Naive thymus-derived CD4-positive, alpha-beta T cell (primary cell): ENCODE data around the gene FOXO3. TPM values are rescaled to one million over a fixed set of nuclear protein-coding genes. Genes with fewer than 3 reads are reported as not detected.

Experiments used
- ATAC-seq: fragments of 150-1000 bp; cut with Tn5 transposase; 2 replicates; pipeline ENCODE4 v1.10.0; 2021; ENCODE audit warnings: mild to moderate bottlenecking, moderate library complexity
- CTCF ChIA-PET: fragments of 350-600 bp; sonication (Branson Sonifier 250); formaldehyde crosslinking; loops from one replicate; lab custom pipeline; 2021; ENCODE audit warnings: antibody characterized with exemption; lab: Charles Lee
- POLR2A ChIA-PET: fragments of 350-600 bp; sonication (Branson Sonifier 250); formaldehyde crosslinking; loops from one replicate; lab custom pipeline; 2021; ENCODE audit warnings: antibody characterized with exemption, inconsistent platforms; lab: Charles Lee
- DNase-seq, 9 donors: peaks; one replicate each; pipeline versions ENCODE4 v3.0.0 to v3.0.0-alpha.2; 2020 to 2022; ENCODE audit warnings: mixed read lengths in 1 of 9
- H3K27ac ChIP-seq: one replicate; pipeline ENCODE4 v1.7.0; 2013; ENCODE audit warnings: mild to moderate bottlenecking, low read depth, low read length, moderate library complexity
- H3K27me3 ChIP-seq, 2 donors: one replicate each; pipeline ENCODE4 v1.7.0; 2013; ENCODE audit warnings: low read length in 2 of 2, mild to moderate bottlenecking in 2 of 2, moderate library complexity in 2 of 2; ENCODE audit not compliant: control insufficient read depth in 2 of 2, insufficient read depth in 2 of 2
- H3K36me3 ChIP-seq, 3 experiments: 1 replicate in 2 of 3; 2 replicates in 1 of 3; pipeline ENCODE4 v1.7.0; 2013; ENCODE audit warnings: low read length in 3 of 3, mild to moderate bottlenecking in 3 of 3, moderate library complexity in 1 of 3; ENCODE audit not compliant: insufficient read depth in 3 of 3, control insufficient read depth in 2 of 3
- H3K4me1 ChIP-seq, 2 donors: one replicate each; pipeline ENCODE4 v1.7.0; 2013; ENCODE audit warnings: low read length in 2 of 2, mild to moderate bottlenecking in 2 of 2, moderate library complexity in 1 of 2; ENCODE audit not compliant: control insufficient read depth in 2 of 2, insufficient read depth in 2 of 2
- H3K4me3 ChIP-seq: 2 replicates; pipeline ENCODE4 v1.7.0; 2013; ENCODE audit warnings: mild to moderate bottlenecking, low read length
- H3K9me3 ChIP-seq, 3 experiments: 1 replicate in 2 of 3; 2 replicates in 1 of 3; pipeline ENCODE4 v1.7.0; 2013; ENCODE audit warnings: low read length in 3 of 3; ENCODE audit not compliant: control insufficient read depth in 2 of 3
- H3K27ac Mint-ChIP-seq, 9 donors: one replicate each; pipeline ENCODE4 v1.8.0; 2020 to 2022; ENCODE audit warnings: mixed read lengths in 9 of 9, mild to moderate bottlenecking in 8 of 9, moderate library complexity in 5 of 9, inconsistent platforms in 2 of 9
- H3K27me3 Mint-ChIP-seq, 5 donors: one replicate each; pipeline ENCODE4 v1.8.0; 2021 to 2022; ENCODE audit warnings: mixed read lengths in 5 of 5, mild to moderate bottlenecking in 1 of 5
- H3K36me3 Mint-ChIP-seq, 5 donors: one replicate each; pipeline ENCODE4 v1.8.0; 2020 to 2022; ENCODE audit warnings: mixed read lengths in 5 of 5, mild to moderate bottlenecking in 3 of 5, inconsistent platforms in 1 of 5
- H3K4me1 Mint-ChIP-seq, 7 donors: one replicate each; pipeline ENCODE4 v1.8.0; 2020 to 2022; ENCODE audit warnings: mixed read lengths in 7 of 7, mild to moderate bottlenecking in 3 of 7, inconsistent platforms in 1 of 7
- H3K4me3 Mint-ChIP-seq, 10 donors: one replicate each; pipeline ENCODE4 v1.8.0; 2020 to 2022; ENCODE audit warnings: mild to moderate bottlenecking in 10 of 10, mixed read lengths in 10 of 10, moderate library complexity in 6 of 10, inconsistent platforms in 2 of 10
- H3K9me3 Mint-ChIP-seq, 11 donors: one replicate each; pipeline ENCODE4 v1.8.0; 2020 to 2022; ENCODE audit warnings: mixed read lengths in 11 of 11, mild to moderate bottlenecking in 4 of 11, inconsistent platforms in 1 of 11, moderate library complexity in 1 of 11
- intact Hi-C, 2 donors: fragments of 100-400 bp; cut with micrococcal nuclease; formaldehyde crosslinking; loops; one replicate each; pipeline ENCODE4 v1.15.1; 2023
- polyA plus RNA-seq, 2 donors: library from polyadenylated mRNA; unstranded; fragments of 300-500 nt; fragmentation: Illumina TruSeq; gene quantifications; one replicate each; pipeline ENCODE4 v1.2.3, GENCODE V29; 2021
- total RNA-seq, 6 experiments: library from RNA in 5 of 6; stranded (reverse) in 5 of 6; gene quantifications; 1 replicate in 5 of 6; 2 replicates in 1 of 6; pipeline ENCODE4 v1.2.3 and lab custom pipeline; 2021 to 2026

The FOXO3 gene
- total and polyA plus RNA-seq, 7 experiments from 2014 or later = 11.6 to 39.5 (median 20.5) TPM

- Histone ChIP-seq H3K4me3 (no peak overlapping the region), H3K27ac (no peak overlapping the region), H3K9me3 (no peaks in the 10 kb centered on the region), H3K27me3 (no peaks in the 10 kb centered on the region), H3K36me3 (peaks cover 0 to 13% (median 4%) of the 10 kb centered on the region in 3 experiments), H3K4me1 (peaks cover 25 to 29% of the 10 kb centered on the region in 2 donors)
- peaks cover 34 to 73% (median 61%) of the 10 kb centered on the region in 7 donors for H3K4me1 Mint-ChIP-seq
- H3K36me3 Mint-ChIP-seq = peaks cover 4 to 37% (median 21%) of the 10 kb centered on the region in 5 donors
- no peak for DNase-seq
- ChIA-PET CTCF (no interaction called here), POLR2A (interaction anchor here (1.5 kb wide), 1 partner anchor 9 kb away, joined by 4 read pairs; no protein-coding TSS in a partner anchor)
- H3K4me3 Mint-ChIP-seq = peak overlapping the region in 2 of 10 donors; percentile 19 to 49
- no peaks in the 10 kb centered on the region for H3K9me3 Mint-ChIP-seq
- H3K27ac Mint-ChIP-seq = no peak overlapping the region
- peaks cover 0 to 23% (median 0%) of the 10 kb centered on the region in 5 donors for H3K27me3 Mint-ChIP-seq
- intact Hi-C loops = no loop called here
- ATAC-seq = no peak
These were observed 8.0 kb downstream of the FOXO3 start for GRCh38 chr6:108568551-108569305.

- ChIA-PET CTCF (interaction anchor here (0.7 kb wide), 1 partner anchor 28 kb away, joined by 3 read pairs; no protein-coding TSS in a partner anchor), POLR2A (interaction anchor here (0.6 to 1.6 kb wide), 2 partner anchors 11 to 28 kb away, joined by 4 to 5 read pairs; no protein-coding TSS in a partner anchor)
- Mint-ChIP-seq H3K9me3 (no peaks in the 10 kb centered on the region), H3K4me1 (peaks cover 24 to 71% (median 60%) of the 10 kb centered on the region in 7 donors), H3K36me3 (peaks cover 4 to 37% (median 24%) of the 10 kb centered on the region in 5 donors), H3K27me3 (peaks cover 0 to 18% (median 0%) of the 10 kb centered on the region in 5 donors), H3K4me3 (no peak overlapping the region), H3K27ac (no peak overlapping the region)
- Histone ChIP-seq H3K4me1 (peaks cover 18 to 22% of the 10 kb centered on the region in 2 donors), H3K36me3 (peaks cover 0 to 13% (median 4%) of the 10 kb centered on the region in 3 experiments), H3K4me3 (no peak overlapping the region), H3K9me3 (no peaks in the 10 kb centered on the region), H3K27ac (no peak overlapping the region), H3K27me3 (no peaks in the 10 kb centered on the region)
- DNase-seq (no peak), ATAC-seq (no peak)
- intact Hi-C loops = no loop called here
These were observed 9.8 kb downstream of the FOXO3 start for GRCh38 chr6:108570517-108570916.

GRCh38 chr6:108574457-108575141, 13.9 kb downstream of the FOXO3 start:
- POLR2A ChIA-PET = interaction anchor here (1.4 kb wide), 1 partner anchor 14 kb away, joined by 5 read pairs; no protein-coding TSS in a partner anchor

GRCh38 chr6:108575905-108576494, 15.3 kb downstream of the FOXO3 start:
- Histone ChIP-seq H3K9me3 (no peaks in the 10 kb centered on the region), H3K36me3 (peaks cover 0 to 9% (median 0%) of the 10 kb centered on the region in 3 experiments), H3K4me1 (peaks cover 16 to 32% of the 10 kb centered on the region in 2 donors), H3K27me3 (no peaks in the 10 kb centered on the region), H3K4me3 (no peak overlapping the region), H3K27ac (no peak overlapping the region)
- intact Hi-C loops = loop anchor here (1.0 to 5.0 kb wide), 3 partner anchors 10 to 41 kb away; no protein-coding TSS in a partner anchor
- ChIA-PET CTCF (interaction anchor here (1.1 kb wide), 1 partner anchor 206 kb away, joined by 4 read pairs; no protein-coding TSS in a partner anchor), POLR2A (interaction anchor here (0.6 to 1.4 kb wide), 3 partner anchors 12 to 16 kb away, joined by 3 to 5 read pairs (median 3); no protein-coding TSS in a partner anchor)
- no peak for ATAC-seq
- Mint-ChIP-seq H3K4me1 (peaks cover 22 to 84% (median 71%) of the 10 kb centered on the region in 7 donors), H3K27me3 (peaks cover 0 to 7% (median 0%) of the 10 kb centered on the region in 5 donors), H3K9me3 (peaks cover 0 to 1% (median 0%) of the 10 kb centered on the region in 11 donors), H3K36me3 (peaks cover 0 to 29% (median 7%) of the 10 kb centered on the region in 5 donors), H3K27ac (peak overlapping the region in 2 of 9 donors; percentile 16 to 68), H3K4me3 (peak overlapping the region in 3 of 10 donors; percentile 9 to 48 (median 38))
- DNase-seq = no peak

More at GRCh38 chr6:108574457-108575141, 13.9 kb downstream of the FOXO3 start:
- CTCF ChIA-PET = no interaction called here
- no peaks in the 10 kb centered on the region for H3K9me3 ChIP-seq
- peaks cover 0 to 6% (median 0%) of the 10 kb centered on the region in 5 donors for H3K27me3 Mint-ChIP-seq
- intact Hi-C loops = loop anchor here (1.0 to 5.0 kb wide), 3 partner anchors 8 to 43 kb away; no protein-coding TSS in a partner anchor
- no peak overlapping the region for H3K27ac ChIP-seq
- ATAC-seq (no peak), DNase-seq (no peak)
- H3K4me3 ChIP-seq = no peak overlapping the region
- peaks cover 0 to 34% (median 12%) of the 10 kb centered on the region in 5 donors for H3K36me3 Mint-ChIP-seq
- peaks cover 0 to 11% (median under 1%) of the 10 kb centered on the region in 3 experiments for H3K36me3 ChIP-seq
- H3K4me3 Mint-ChIP-seq = peak overlapping the region in 2 of 10 donors; percentile 42 to 65
- H3K4me1 Mint-ChIP-seq = peaks cover 16 to 76% (median 67%) of the 10 kb centered on the region in 7 donors
- H3K27ac Mint-ChIP-seq = peak overlapping the region in 3 of 9 donors; percentile 28 to 67 (median 62)
- H3K4me1 ChIP-seq = peaks cover 12 to 24% of the 10 kb centered on the region in 2 donors
- no peaks in the 10 kb centered on the region for H3K27me3 ChIP-seq
- H3K9me3 Mint-ChIP-seq = no peaks in the 10 kb centered on the region

- ATAC-seq (peak; percentile 63), DNase-seq (peak in 3 of 9 donors; percentile 14 to 37 (median 37))
- intact Hi-C loops = loop anchor here in 1 of 2 donors (5.0 kb wide), 1 partner anchor 41 kb away; no protein-coding TSS in a partner anchor
- CTCF ChIA-PET = interaction anchor here (1.1 kb wide), 1 partner anchor 205 kb away, joined by 4 read pairs; no protein-coding TSS in a partner anchor
- peaks cover 0 to 4% (median 0%) of the 10 kb centered on the region in 11 donors for H3K9me3 Mint-ChIP-seq
- peaks cover 29 to 84% (median 72%) of the 10 kb centered on the region in 7 donors for H3K4me1 Mint-ChIP-seq
- Histone ChIP-seq H3K9me3 (no peaks in the 10 kb centered on the region), H3K4me3 (no peak overlapping the region), H3K4me1 (peaks cover 23 to 38% of the 10 kb centered on the region in 2 donors), H3K27me3 (no peaks in the 10 kb centered on the region), H3K36me3 (peaks cover 0 to 4% (median 0%) of the 10 kb centered on the region in 3 experiments), H3K27ac (no peak overlapping the region)
- H3K36me3 Mint-ChIP-seq = peaks cover 0 to 22% (median 6%) of the 10 kb centered on the region in 5 donors
- H3K27ac Mint-ChIP-seq = peak overlapping the region in 7 of 9 donors; percentile 3 to 68 (median 42)
- peak overlapping the region in 5 of 10 donors; percentile 7 to 65 (median 47) for H3K4me3 Mint-ChIP-seq
- peaks cover 0 to 8% (median 0%) of the 10 kb centered on the region in 5 donors for H3K27me3 Mint-ChIP-seq
- POLR2A ChIA-PET = interaction anchor here (0.8 to 1.3 kb wide), 3 partner anchors 14 to 353 kb away, joined by 3 read pairs; no protein-coding TSS in a partner anchor
These were observed 16.0 kb downstream of the FOXO3 start for GRCh38 chr6:108576709-108577108.
